OCI-M2 (cell line): ENCODE measurements around the gene SRL.
"Not testable (repeated sequence)": the region's sequence is repeated elsewhere in the genome, so short reads cannot be mapped to it uniquely, and the experiment has no call there.

Source experiments
- DNase-seq: peaks from one replicate; lab custom pipeline; 2025; ENCODE audit not compliant: unreplicated experiment; lab: John Stamatoyannopoulos, UW

The SRL gene

GRCh38 chr16:4261557-4262172 lies 19.8 kb upstream of the SRL start:
- DNase-seq: no peak

- no peak for DNase-seq
Measured at GRCh38 chr16:4260360-4260759, 18.5 kb upstream of the SRL start.

GRCh38 chr16:4257646-4258556 lies 16.0 kb upstream of the SRL start:
- DNase-seq: no peak

- DNase-seq: peak; percentile 85
Measured at GRCh38 chr16:4253394-4254150, 11.7 kb upstream of the SRL start.

GRCh38 chr16:4253012-4253393 lies 11.1 kb upstream of the SRL start:
- not testable (repeated sequence) for DNase-seq

- no peak for DNase-seq
Measured at GRCh38 chr16:4249530-4250308, 7.8 kb upstream of the SRL start.

GRCh38 chr16:4247460-4247784 lies 5.5 kb upstream of the SRL start:
- no peak for DNase-seq

GRCh38 chr16:4246777-4247459 lies 5.0 kb upstream of the SRL start:
- no peak for DNase-seq

GRCh38 chr16:4245077-4245791 lies 3.4 kb upstream of the SRL start:
- DNase-seq: no peak

GRCh38 chr16:4244254-4245076 lies 2.6 kb upstream of the SRL start:
- no peak for DNase-seq

- DNase-seq: no peak
Measured at GRCh38 chr16:4241258-4241927, 487 bp downstream of the SRL start.

GRCh38 chr16:4240624-4241023 lies 1.3 kb downstream of the SRL start:
- DNase-seq: no peak

GRCh38 chr16:4239682-4240175 lies 2.2 kb downstream of the SRL start:
- no peak for DNase-seq

- DNase-seq: no peak
Measured at GRCh38 chr16:4239020-4239419, 2.9 kb downstream of the SRL start.

GRCh38 chr16:4233431-4233830 lies 8.4 kb downstream of the SRL start:
- no peak for DNase-seq

- no peak for DNase-seq
Measured at GRCh38 chr16:4232541-4233386, 9.1 kb downstream of the SRL start.

- no peak for DNase-seq
Measured at GRCh38 chr16:4231886-4232285, 10.0 kb downstream of the SRL start.
